Activated T-helper 1 cell treated with anti-CD3 and anti-CD28 coated beads, Interleukin-12 subunit alpha, Interleukin-12 subunit beta, Interleukin-2, Interleukin-4 antibody, amounts not matched to agents 30 ng/mL and 10 ng/mL and 1 ng/mL, durations not matched to agents 14 hours and 24 hours and 36 hours (primary cell): ENCODE results near the gene SLC26A9. TPM values are rescaled to one million over a fixed set of nuclear protein-coding genes. Genes with fewer than 3 reads are reported as not detected.

Source experiments
- DNase-seq: peaks from one replicate; pipeline ENCODE4 v3.0.0; 2021; ENCODE audit warnings: low spot score
- H3K27ac Mint-ChIP-seq: one replicate; pipeline ENCODE4 v1.8.0; 2021; ENCODE audit warnings: mild to moderate bottlenecking, mixed read lengths
- H3K27me3 Mint-ChIP-seq: one replicate; pipeline ENCODE4 v1.8.0; 2022; ENCODE audit warnings: mild to moderate bottlenecking, moderate library complexity, mixed read lengths; ENCODE audit not compliant: insufficient read depth
- H3K36me3 Mint-ChIP-seq: one replicate; pipeline ENCODE4 v1.8.0; 2021; ENCODE audit warnings: low read depth, mixed read lengths
- H3K4me1 Mint-ChIP-seq: one replicate; pipeline ENCODE4 v1.8.0; 2021; ENCODE audit warnings: low read depth, mixed read lengths
- H3K4me3 Mint-ChIP-seq: one replicate; pipeline ENCODE4 v1.8.0; 2021; ENCODE audit warnings: mild to moderate bottlenecking, moderate library complexity, mixed read lengths
- H3K9me3 Mint-ChIP-seq: one replicate; pipeline ENCODE4 v1.8.0; 2021; ENCODE audit warnings: mixed read lengths
- intact Hi-C: fragments of 100-400 bp; cut with micrococcal nuclease; formaldehyde crosslinking; loops from one replicate; pipeline ENCODE4 v1.15.1; 2024
- total RNA-seq: library from RNA; stranded (reverse); gene quantifications from 2 replicates; pipeline ENCODE4 v1.2.3, GENCODE V29; 2022

SLC26A9 gene
- total RNA-seq, 1 donor from 2014 or later, result not detected

GRCh38 chr1:205925736-205926135 lies 17.5 kb downstream of the SLC26A9 start:
- no peaks in the 10 kb centered on the region for H3K36me3 Mint-ChIP-seq
- no peaks in the 10 kb centered on the region for H3K4me1 Mint-ChIP-seq
- no peak overlapping the region for H3K4me3 Mint-ChIP-seq
- no peak for DNase-seq
- intact Hi-C loops, result no loop called here
- no peak overlapping the region for H3K27ac Mint-ChIP-seq
- peaks cover 7% of the 10 kb centered on the region for H3K27me3 Mint-ChIP-seq
- no peaks in the 10 kb centered on the region for H3K9me3 Mint-ChIP-seq

GRCh38 chr1:205924460-205924790 lies 18.8 kb downstream of the SLC26A9 start:
- H3K4me1 Mint-ChIP-seq, result no peaks in the 10 kb centered on the region

GRCh38 chr1:205923651-205924459 lies 19.4 kb downstream of the SLC26A9 start:
- Mint-ChIP-seq H3K36me3 (no peaks in the 10 kb centered on the region), H3K4me3 (no peak overlapping the region), H3K27ac (no peak overlapping the region), H3K9me3 (no peaks in the 10 kb centered on the region), H3K4me1 (no peaks in the 10 kb centered on the region), H3K27me3 (peaks cover 11% of the 10 kb centered on the region)
- intact Hi-C loops, result no loop called here
- no peak for DNase-seq

More at GRCh38 chr1:205924460-205924790, 18.8 kb downstream of the SLC26A9 start:
- H3K27ac Mint-ChIP-seq, result no peak overlapping the region
- intact Hi-C loops, result no loop called here
- H3K9me3 Mint-ChIP-seq, result no peaks in the 10 kb centered on the region
- no peaks in the 10 kb centered on the region for H3K36me3 Mint-ChIP-seq
- DNase-seq, result no peak
- H3K4me3 Mint-ChIP-seq, result no peak overlapping the region
- peaks cover 11% of the 10 kb centered on the region for H3K27me3 Mint-ChIP-seq

- H3K4me3 Mint-ChIP-seq, result no peak overlapping the region
- H3K27ac Mint-ChIP-seq, result no peak overlapping the region
- H3K9me3 Mint-ChIP-seq, result no peaks in the 10 kb centered on the region
- no peak for DNase-seq
- no peaks in the 10 kb centered on the region for H3K36me3 Mint-ChIP-seq
- no peaks in the 10 kb centered on the region for H3K4me1 Mint-ChIP-seq
- H3K27me3 Mint-ChIP-seq, result peaks cover 15% of the 10 kb centered on the region
- intact Hi-C loops, result no loop called here
Measured at GRCh38 chr1:205922806-205923205, 20.4 kb downstream of the SLC26A9 start.

GRCh38 chr1:205922314-205922713 lies 20.9 kb downstream of the SLC26A9 start:
- H3K4me1 Mint-ChIP-seq, result no peaks in the 10 kb centered on the region
- peaks cover 15% of the 10 kb centered on the region for H3K27me3 Mint-ChIP-seq
- no peak for DNase-seq
- no peak overlapping the region for H3K27ac Mint-ChIP-seq
- H3K9me3 Mint-ChIP-seq, result no peaks in the 10 kb centered on the region
- no peak overlapping the region for H3K4me3 Mint-ChIP-seq
- no peaks in the 10 kb centered on the region for H3K36me3 Mint-ChIP-seq
- intact Hi-C loops, result no loop called here

GRCh38 chr1:205921570-205921909 lies 21.7 kb downstream of the SLC26A9 start:
- no peak for DNase-seq

GRCh38 chr1:205920861-205921569 lies 22.2 kb downstream of the SLC26A9 start:
- no peak overlapping the region for H3K27ac Mint-ChIP-seq
- H3K9me3 Mint-ChIP-seq, result no peaks in the 10 kb centered on the region
- H3K4me3 Mint-ChIP-seq, result no peak overlapping the region
- H3K27me3 Mint-ChIP-seq, result peaks cover 15% of the 10 kb centered on the region
- H3K36me3 Mint-ChIP-seq, result no peaks in the 10 kb centered on the region
- no peak for DNase-seq
- H3K4me1 Mint-ChIP-seq, result no peaks in the 10 kb centered on the region
- intact Hi-C loops, result no loop called here

More at GRCh38 chr1:205921570-205921909, 21.7 kb downstream of the SLC26A9 start:
- intact Hi-C loops, result no loop called here
- Mint-ChIP-seq H3K27ac (no peak overlapping the region), H3K4me1 (no peaks in the 10 kb centered on the region), H3K27me3 (peaks cover 15% of the 10 kb centered on the region), H3K9me3 (no peaks in the 10 kb centered on the region), H3K36me3 (no peaks in the 10 kb centered on the region), H3K4me3 (no peak overlapping the region)

- intact Hi-C loops, result no loop called here
- Mint-ChIP-seq H3K9me3 (no peaks in the 10 kb centered on the region), H3K4me3 (no peak overlapping the region), H3K36me3 (no peaks in the 10 kb centered on the region), H3K27me3 (peaks cover 15% of the 10 kb centered on the region), H3K4me1 (no peaks in the 10 kb centered on the region), H3K27ac (no peak overlapping the region)
- DNase-seq, result no peak
Measured at GRCh38 chr1:205920159-205920558, 23.1 kb downstream of the SLC26A9 start.

GRCh38 chr1:205918955-205919746 lies 24.1 kb downstream of the SLC26A9 start:
- Mint-ChIP-seq H3K4me3 (no peak overlapping the region), H3K27ac (no peak overlapping the region), H3K27me3 (peaks cover 14% of the 10 kb centered on the region), H3K4me1 (no peaks in the 10 kb centered on the region), H3K9me3 (no peaks in the 10 kb centered on the region), H3K36me3 (no peaks in the 10 kb centered on the region)
- DNase-seq, result peak; percentile 56
- intact Hi-C loops, result loop anchor here (1.0 to 5.0 kb wide), 5 partner anchors 58 to 262 kb away; no protein-coding TSS in a partner anchor

- H3K4me3 Mint-ChIP-seq, result no peak overlapping the region
- intact Hi-C loops, result loop anchor here (2.0 to 5.0 kb wide), 2 partner anchors 113 to 260 kb away; no protein-coding TSS in a partner anchor
- peaks cover 15% of the 10 kb centered on the region for H3K27me3 Mint-ChIP-seq
Measured at GRCh38 chr1:205917466-205918238, 25.6 kb downstream of the SLC26A9 start.

GRCh38 chr1:205916541-205916940 lies 26.7 kb downstream of the SLC26A9 start:
- no peak overlapping the region for H3K27ac Mint-ChIP-seq
- intact Hi-C loops, result loop anchor here (5.0 kb wide), 1 partner anchor 259 kb away; no protein-coding TSS in a partner anchor
- no peaks in the 10 kb centered on the region for H3K4me1 Mint-ChIP-seq
- no peak overlapping the region for H3K4me3 Mint-ChIP-seq
- H3K9me3 Mint-ChIP-seq, result no peaks in the 10 kb centered on the region
- DNase-seq, result no peak
- no peaks in the 10 kb centered on the region for H3K36me3 Mint-ChIP-seq
- H3K27me3 Mint-ChIP-seq, result peaks cover 18% of the 10 kb centered on the region

More at GRCh38 chr1:205917466-205918238, 25.6 kb downstream of the SLC26A9 start:
- Mint-ChIP-seq H3K4me1 (no peaks in the 10 kb centered on the region), H3K36me3 (no peaks in the 10 kb centered on the region), H3K9me3 (no peaks in the 10 kb centered on the region), H3K27ac (no peak overlapping the region)
- DNase-seq, result no peak

GRCh38 chr1:205915354-205915990 lies 27.8 kb downstream of the SLC26A9 start:
- DNase-seq, result no peak
- no peak overlapping the region for H3K27ac Mint-ChIP-seq
- intact Hi-C loops, result loop anchor here (5.0 kb wide), 1 partner anchor 258 kb away; no protein-coding TSS in a partner anchor

More at GRCh38 chr1:205915354-205915990, 27.8 kb downstream of the SLC26A9 start:
- Mint-ChIP-seq H3K9me3 (no peaks in the 10 kb centered on the region), H3K27me3 (peaks cover 25% of the 10 kb centered on the region), H3K4me3 (no peak overlapping the region), H3K36me3 (no peaks in the 10 kb centered on the region), H3K4me1 (no peaks in the 10 kb centered on the region)
